Esophagus muscularis mucosa (tissue), 4 donors: ENCODE results near the gene MBD1. TPM values are rescaled to one million over a fixed set of nuclear protein-coding genes. Genes with fewer than 3 reads are reported as not detected.

ENCODE experiments used
- DNase-seq: peaks from one replicate; pipeline ENCODE4 v3.0.0-alpha.2; 2017; ENCODE audit errors: extremely low spot score
- H3K27ac ChIP-seq, 4 donors: fragments of 200-600 bp; sonication (generic); replicated peaks in 1 of 4; 1 replicate in 3 of 4; 2 replicates in 1 of 4; pipeline ENCODE4 v1.5.1; 2016 to 2019; ENCODE audit warnings: mild to moderate bottlenecking in 1 of 4
- H3K27me3 ChIP-seq, 4 donors: fragments of 200-600 bp; sonication (generic); one replicate each; pipeline versions ENCODE4 v1.5.1 to v1.6.0; 2016 to 2019
- H3K36me3 ChIP-seq, 4 donors: fragments of 200-600 bp; sonication (generic); one replicate each; pipeline ENCODE4 v1.5.1; 2016 to 2019
- H3K4me1 ChIP-seq, 4 donors: fragments of 200-600 bp; sonication (generic); one replicate each; pipeline ENCODE4 v1.5.1; 2016 to 2019
- H3K4me3 ChIP-seq, 4 donors: fragments of 200-600 bp; sonication (generic); 1 replicate in 2 of 4; 2 replicates in 2 of 4; pipeline ENCODE4 v1.5.1; 2016 to 2019; ENCODE audit warnings: mild to moderate bottlenecking in 4 of 4, moderate library complexity in 1 of 4
- H3K9me3 ChIP-seq, 4 donors: fragments of 200-600 bp; sonication (generic); 1 replicate in 3 of 4; 2 replicates in 1 of 4; pipeline ENCODE4 v1.5.1; 2016 to 2019
- CTCF ChIP-seq, 3 experiments: fragments of 200-600 bp in 2 of 3; fragments of 450-650 bp in 1 of 3; sonication (generic) in 2 of 3; IDR thresholded peaks; one replicate each; pipeline ENCODE4 v1.5.1; 2017 to 2019; ENCODE audit warnings: antibody characterized with exemption in 3 of 3, mild to moderate bottlenecking in 2 of 3, moderate library complexity in 1 of 3
- EP300 ChIP-seq: sonication (generic); formaldehyde crosslinking; IDR thresholded peaks from one replicate; pipeline ENCODE4 v1.6.1; 2017; ENCODE audit warnings: antibody characterized with exemption
- POLR2A ChIP-seq: fragments of 450-650 bp; IDR thresholded peaks from one replicate; pipeline ENCODE4 v1.6.1; 2017; ENCODE audit warnings: antibody characterized with exemption, moderate library complexity, mild to moderate bottlenecking, low read depth
- POLR2AphosphoS5 ChIP-seq, 2 donors: sonication (generic); formaldehyde crosslinking; IDR thresholded peaks; one replicate each; pipeline ENCODE4 v1.6.1; 2017; ENCODE audit warnings: antibody characterized with exemption in 2 of 2
- WGBS: methylation state at CpG from one replicate; pipeline ENCODE4 v1.1.5; 2018; 5-methylcytosine and 5-hydroxymethylcytosine counted together
- intact Hi-C: fragments of 100-400 bp; cut with DNase I; formaldehyde crosslinking; loops from one replicate; pipeline ENCODE4 v1.15.1; 2023
- total RNA-seq, 4 donors: library from RNA; depleted of rRNA; stranded (reverse); fragments of >200 nt; gene quantifications; one replicate each; pipeline versions ENCODE4 v1.1.0 to v1.2.1, GENCODE V29; 2016

Gene MBD1
- total RNA-seq, 4 donors from 2014 or later = 65.6 to 101 (median 79.8) TPM

- intact Hi-C loops = loop anchor here (10.0 kb wide), 4 partner anchors 467 to 913 kb away; partner anchors contain the start of genes ACAA2, ME2, MEX3C and RPL17
- peaks cover 28 to 48% (median 42%) of the 10 kb centered on the region in 4 donors for H3K4me1 ChIP-seq
- H3K9me3 ChIP-seq = no peaks in the 10 kb centered on the region
- H3K36me3 ChIP-seq = peaks cover 8 to 65% (median 51%) of the 10 kb centered on the region in 4 donors
- no peaks in the 10 kb centered on the region for H3K27me3 ChIP-seq
- no peak for DNase-seq
- WGBS = 67% methylated on average over 18 of the region's 35 CpGs
- peak overlapping the region; percentile 93 to 97 (median 94) for H3K27ac ChIP-seq
- H3K4me3 ChIP-seq = peak overlapping the region; percentile 91 to 94 (median 94)
- TF ChIP-seq POLR2A = no peak
- no peak for TF ChIP-seq EP300
- TF ChIP-seq CTCF (IDR thresholded peaks at IDR 0.05) = no peak
- TF ChIP-seq POLR2AphosphoS5 (IDR thresholded peaks at IDR 0.05) = no peak
Measured at GRCh38 chr18:50281972-50282520, 723 bp upstream of the MBD1 start.

- no peaks in the 10 kb centered on the region for H3K27me3 ChIP-seq
- intact Hi-C loops = loop anchor here (10.0 kb wide), 4 partner anchors 466 to 914 kb away; partner anchors contain the start of genes ACAA2, ME2, MEX3C and RPL17
- H3K9me3 ChIP-seq = no peaks in the 10 kb centered on the region
- peak overlapping the region; percentile 91 to 94 (median 94) for H3K4me3 ChIP-seq
- DNase-seq = no peak
- peaks cover 19 to 76% (median 61%) of the 10 kb centered on the region in 4 donors for H3K36me3 ChIP-seq
- peak overlapping the region; percentile 93 to 97 (median 94) for H3K27ac ChIP-seq
- peaks cover 28 to 36% (median 32%) of the 10 kb centered on the region in 4 donors for H3K4me1 ChIP-seq
- WGBS = 1% methylated on average over 16 of the region's 16 CpGs
- TF ChIP-seq EP300 = no peak
- TF ChIP-seq CTCF (IDR thresholded peaks at IDR 0.05) = no peak
- no peak for TF ChIP-seq POLR2A
- TF ChIP-seq POLR2AphosphoS5 (IDR thresholded peaks at IDR 0.05) = no peak
Measured at GRCh38 chr18:50280707-50281294, 522 bp downstream of the MBD1 start.

GRCh38 chr18:50279752-50280151, 1.6 kb downstream of the MBD1 start:
- TF ChIP-seq EP300 (no peak), CTCF (IDR thresholded peaks at IDR 0.05) (no peak), POLR2AphosphoS5 (IDR thresholded peaks at IDR 0.05) (no peak), POLR2A (no peak)
- 93% methylated on average over 7 of the region's 7 CpGs for WGBS
- H3K36me3 ChIP-seq = peaks cover 30 to 76% (median 61%) of the 10 kb centered on the region in 4 donors
- peaks cover 28 to 34% (median 32%) of the 10 kb centered on the region in 4 donors for H3K4me1 ChIP-seq
- H3K4me3 ChIP-seq = peak overlapping the region in 2 of 4 donors; percentile 91 to 94
- H3K9me3 ChIP-seq = no peaks in the 10 kb centered on the region
- peak overlapping the region in 1 of 4 donors; percentile 95 for H3K27ac ChIP-seq
- H3K27me3 ChIP-seq = no peaks in the 10 kb centered on the region
- DNase-seq = no peak
- intact Hi-C loops = loop anchor here (10.0 kb wide), 4 partner anchors 465 to 915 kb away; partner anchors contain the start of genes ACAA2, ME2, MEX3C and RPL17

GRCh38 chr18:50277942-50278341, 3.4 kb downstream of the MBD1 start:
- no peak for DNase-seq
- no peak for TF ChIP-seq CTCF (IDR thresholded peaks at IDR 0.05)
- TF ChIP-seq POLR2A = no peak
- TF ChIP-seq POLR2AphosphoS5 (IDR thresholded peaks at IDR 0.05) = no peak
- no peak for TF ChIP-seq EP300
- no peaks in the 10 kb centered on the region for H3K9me3 ChIP-seq
- intact Hi-C loops = no loop called here
- H3K27ac ChIP-seq = no peak overlapping the region
- WGBS = 91% methylated on average over 6 of the region's 6 CpGs
- H3K4me1 ChIP-seq = peaks cover 28 to 34% (median 32%) of the 10 kb centered on the region in 4 donors
- H3K36me3 ChIP-seq = peaks cover 40 to 76% (median 62%) of the 10 kb centered on the region in 4 donors
- no peaks in the 10 kb centered on the region for H3K27me3 ChIP-seq
- no peak overlapping the region for H3K4me3 ChIP-seq
